ENCODE measurements around the gene ZBP1.

DNA sequence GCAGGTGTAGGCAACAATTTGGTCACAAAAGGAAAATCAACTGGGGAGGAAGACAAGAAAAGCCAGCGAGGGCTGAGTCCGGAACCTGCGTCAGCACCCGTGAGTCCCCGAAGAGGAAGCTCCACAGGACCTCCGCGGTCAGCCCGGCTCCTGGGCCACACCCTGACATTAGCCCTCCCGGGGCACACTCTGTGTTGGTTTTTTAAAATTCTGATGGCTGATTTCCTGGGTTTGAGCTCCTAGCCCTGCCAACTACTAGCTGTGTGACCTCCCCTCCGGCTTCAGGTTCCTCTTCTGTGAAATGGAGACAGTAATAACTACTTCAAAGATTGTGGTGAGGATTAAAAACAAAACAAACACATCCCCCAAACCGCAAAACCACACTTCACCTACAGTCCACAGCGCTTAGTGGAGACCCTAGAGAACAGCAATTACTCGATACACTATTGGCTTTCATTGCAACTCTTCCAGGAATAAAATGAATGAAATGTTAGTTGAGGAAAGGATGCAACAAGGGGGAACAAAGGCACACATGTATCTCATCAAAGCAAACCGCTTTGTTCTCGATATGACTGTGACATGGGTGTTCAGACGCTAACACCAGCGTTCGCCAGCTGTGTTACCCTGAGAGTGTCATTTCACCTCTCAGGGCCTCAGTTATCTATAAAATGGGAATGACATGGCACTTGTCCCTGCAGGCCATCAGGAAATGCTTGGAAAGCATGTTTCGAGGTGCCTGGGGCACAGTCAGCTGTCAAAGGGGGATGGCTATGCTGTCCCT lies 985 bp downstream of the ZBP1 start:
- TF ChIP-seq, protein P1, sequence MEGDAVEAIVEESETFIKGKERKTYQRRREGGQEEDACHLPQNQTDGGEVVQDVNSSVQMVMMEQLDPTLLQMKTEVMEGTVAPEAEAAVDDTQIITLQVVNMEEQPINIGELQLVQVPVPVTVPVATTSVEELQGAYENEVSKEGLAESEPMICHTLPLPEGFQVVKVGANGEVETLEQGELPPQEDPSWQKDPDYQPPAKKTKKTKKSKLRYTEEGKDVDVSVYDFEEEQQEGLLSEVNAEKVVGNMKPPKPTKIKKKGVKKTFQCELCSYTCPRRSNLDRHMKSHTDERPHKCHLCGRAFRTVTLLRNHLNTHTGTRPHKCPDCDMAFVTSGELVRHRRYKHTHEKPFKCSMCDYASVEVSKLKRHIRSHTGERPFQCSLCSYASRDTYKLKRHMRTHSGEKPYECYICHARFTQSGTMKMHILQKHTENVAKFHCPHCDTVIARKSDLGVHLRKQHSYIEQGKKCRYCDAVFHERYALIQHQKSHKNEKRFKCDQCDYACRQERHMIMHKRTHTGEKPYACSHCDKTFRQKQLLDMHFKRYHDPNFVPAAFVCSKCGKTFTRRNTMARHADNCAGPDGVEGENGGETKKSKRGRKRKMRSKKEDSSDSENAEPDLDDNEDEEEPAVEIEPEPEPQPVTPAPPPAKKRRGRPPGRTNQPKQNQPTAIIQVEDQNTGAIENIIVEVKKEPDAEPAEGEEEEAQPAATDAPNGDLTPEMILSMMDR (conservative IDR thresholded peaks at IDR 0.05): no peak
- TF ChIP-seq EZH2 (IDR thresholded peaks at IDR 0.05; ENCODE audit: low read depth): no peak

Measured in PC-9 (cell line).